Suprapubic skin (tissue), 4 donors: ENCODE measurements around the gene OR2T12. TPM values are rescaled to one million over a fixed set of nuclear protein-coding genes. Genes with fewer than 3 reads are reported as not detected.
"Not testable (repeated sequence)": the region's sequence is repeated elsewhere in the genome, so short reads cannot be mapped to it uniquely, and the experiment has no call there.

Experiments
- DNase-seq, 2 donors: peaks; one replicate each; pipeline ENCODE4 v3.0.0-alpha.2; 2019; ENCODE audit warnings: low spot score in 2 of 2
- H3K27ac ChIP-seq: fragments of 200-600 bp; sonication (generic); one replicate; pipeline ENCODE4 v1.5.1; 2019
- H3K27me3 ChIP-seq: fragments of 200-600 bp; sonication (generic); one replicate; pipeline ENCODE4 v1.5.1; 2019
- H3K36me3 ChIP-seq: fragments of 200-600 bp; sonication (generic); one replicate; pipeline ENCODE4 v1.5.1; 2019
- H3K4me1 ChIP-seq: fragments of 200-600 bp; sonication (generic); one replicate; pipeline ENCODE4 v1.5.1; 2019
- H3K4me3 ChIP-seq: fragments of 200-600 bp; sonication (generic); one replicate; pipeline ENCODE4 v1.5.1; 2019; ENCODE audit warnings: mild to moderate bottlenecking
- H3K9me3 ChIP-seq: fragments of 200-600 bp; sonication (generic); one replicate; pipeline ENCODE4 v1.5.1; 2019
- CTCF ChIP-seq, 2 donors: fragments of 200-600 bp in 1 of 2; fragments of 450-650 bp in 1 of 2; sonication (generic) in 1 of 2; IDR thresholded peaks; one replicate each; pipeline ENCODE4 v1.5.1; 2016 to 2019; ENCODE audit warnings: antibody characterized with exemption in 2 of 2, mild to moderate bottlenecking in 1 of 2, moderate library complexity in 1 of 2
- EP300 ChIP-seq: sonication (generic); formaldehyde crosslinking; IDR thresholded peaks from one replicate; pipeline ENCODE4 v1.6.1; 2017; ENCODE audit warnings: antibody characterized with exemption
- POLR2A ChIP-seq, 2 donors: fragments of 450-650 bp; IDR thresholded peaks; one replicate each; pipeline ENCODE4 v1.6.1; 2017; ENCODE audit warnings: antibody characterized with exemption in 2 of 2, mild to moderate bottlenecking in 2 of 2, moderate library complexity in 2 of 2
- POLR2AphosphoS5 ChIP-seq, 3 donors: sonication (generic); formaldehyde crosslinking; IDR thresholded peaks; one replicate each; pipeline ENCODE4 v1.6.1; 2017; ENCODE audit warnings: antibody characterized with exemption in 3 of 3
- WGBS: methylation state at CpG from one replicate; pipeline ENCODE4 v1.1.5; 2018; 5-methylcytosine and 5-hydroxymethylcytosine counted together
- total RNA-seq, 4 donors: library from RNA; depleted of rRNA; stranded (reverse); fragments of >200 nt; gene quantifications; one replicate each; pipeline ENCODE4 v1.1.0, GENCODE V29; 2016

The OR2T12 gene
- total RNA-seq, 4 donors from 2014 or later = not detected

- Histone ChIP-seq H3K4me1 (no peaks in the 10 kb centered on the region), H3K36me3 (no peaks in the 10 kb centered on the region), H3K9me3 (no peaks in the 10 kb centered on the region), H3K27ac (no peak overlapping the region), H3K27me3 (no peaks in the 10 kb centered on the region), H3K4me3 (no peak overlapping the region)
- WGBS = 92% methylated on average over 17 of the region's 19 CpGs
- no peak for DNase-seq
- no peak for TF ChIP-seq EP300
- no peak for TF ChIP-seq POLR2A (IDR thresholded peaks at IDR 0.05)
- TF ChIP-seq CTCF (IDR thresholded peaks at IDR 0.05) = no peak
- TF ChIP-seq POLR2AphosphoS5 (IDR thresholded peaks at IDR 0.05) = no peak
Measured at GRCh38 chr1:248306103-248306502, 2.9 kb upstream of the OR2T12 start.

GRCh38 chr1:248305672-248306071, 2.4 kb upstream of the OR2T12 start:
- H3K36me3 ChIP-seq, H3K27me3 ChIP-seq, H3K9me3 ChIP-seq, H3K4me3 ChIP-seq, DNase-seq, H3K4me1 ChIP-seq, H3K27ac ChIP-seq: not testable (repeated sequence)
- WGBS = 64% methylated on average over 8 of the region's 9 CpGs

- H3K9me3 ChIP-seq = peaks cover 3% of the 10 kb centered on the region
- no peaks in the 10 kb centered on the region for H3K27me3 ChIP-seq
- H3K36me3 ChIP-seq = no peaks in the 10 kb centered on the region
- H3K27ac ChIP-seq = no peak overlapping the region
- 47% methylated on average over 6 of the region's 6 CpGs for WGBS
- no peak for DNase-seq
- no peak overlapping the region for H3K4me3 ChIP-seq
- H3K4me1 ChIP-seq = no peaks in the 10 kb centered on the region
- TF ChIP-seq POLR2A (IDR thresholded peaks at IDR 0.05) = no peak
- TF ChIP-seq EP300 = no peak
- no peak for TF ChIP-seq CTCF (IDR thresholded peaks at IDR 0.05)
- no peak for TF ChIP-seq POLR2AphosphoS5 (IDR thresholded peaks at IDR 0.05)
Measured at GRCh38 chr1:248288391-248288790, 14.8 kb downstream of the OR2T12 start.

GRCh38 chr1:248277876-248278275, 25.3 kb downstream of the OR2T12 start, which contains the start of gene OR2T33:
OR2T33 (minus strand) TSS chr1:248277976; CDS start chr1:248273814, 4,162 bp downstream.
- H3K4me1 ChIP-seq = no peaks in the 10 kb centered on the region
- DNase-seq = no peak
- no peaks in the 10 kb centered on the region for H3K9me3 ChIP-seq
- H3K27me3 ChIP-seq = no peaks in the 10 kb centered on the region
- no peak within 1 kb of the TSS for H3K27ac ChIP-seq
- no peak within 1 kb of the TSS for H3K4me3 ChIP-seq
- 20% methylated on average over 1 of the region's 1 CpG for WGBS
- no peaks in the 10 kb centered on the region for H3K36me3 ChIP-seq
- no peak for TF ChIP-seq EP300
- no peak for TF ChIP-seq POLR2AphosphoS5 (IDR thresholded peaks at IDR 0.05)
- TF ChIP-seq POLR2A (IDR thresholded peaks at IDR 0.05) = no peak
- no peak for TF ChIP-seq CTCF (IDR thresholded peaks at IDR 0.05)

GRCh38 chr1:248273225-248273624, 30.0 kb downstream of the OR2T12 start:
- not testable (repeated sequence) for H3K4me1 ChIP-seq
- WGBS = 100% methylated on average over 2 of the region's 16 CpGs

GRCh38 chr1:248268178-248268577, 35.0 kb downstream of the OR2T12 start:
- no peaks in the 10 kb centered on the region for H3K4me1 ChIP-seq
- DNase-seq = no peak
- no peak overlapping the region for H3K27ac ChIP-seq
- no peaks in the 10 kb centered on the region for H3K27me3 ChIP-seq
- no peaks in the 10 kb centered on the region for H3K9me3 ChIP-seq
- no peak for TF ChIP-seq CTCF (IDR thresholded peaks at IDR 0.05)
- TF ChIP-seq POLR2A (IDR thresholded peaks at IDR 0.05) = no peak
- no peak for TF ChIP-seq POLR2AphosphoS5 (IDR thresholded peaks at IDR 0.05)
- no peak for TF ChIP-seq EP300
- WGBS = 63% methylated on average over 4 of the region's 4 CpGs
- H3K36me3 ChIP-seq = no peaks in the 10 kb centered on the region
- no peak overlapping the region for H3K4me3 ChIP-seq

More at GRCh38 chr1:248273225-248273624, 30.0 kb downstream of the OR2T12 start:
- not testable (repeated sequence) for H3K9me3 ChIP-seq, H3K27ac ChIP-seq, DNase-seq, H3K4me3 ChIP-seq, H3K27me3 ChIP-seq, H3K36me3 ChIP-seq

- H3K36me3 ChIP-seq, H3K4me3 ChIP-seq, H3K27me3 ChIP-seq, DNase-seq, H3K4me1 ChIP-seq, H3K27ac ChIP-seq, H3K9me3 ChIP-seq: not testable (repeated sequence)
- WGBS = 81% methylated on average over 1 of the region's 1 CpG
Measured at GRCh38 chr1:248259309-248259708, 43.9 kb downstream of the OR2T12 start.
